ENCODE measurements around the gene EFNB1.

Gene EFNB1

DNA sequence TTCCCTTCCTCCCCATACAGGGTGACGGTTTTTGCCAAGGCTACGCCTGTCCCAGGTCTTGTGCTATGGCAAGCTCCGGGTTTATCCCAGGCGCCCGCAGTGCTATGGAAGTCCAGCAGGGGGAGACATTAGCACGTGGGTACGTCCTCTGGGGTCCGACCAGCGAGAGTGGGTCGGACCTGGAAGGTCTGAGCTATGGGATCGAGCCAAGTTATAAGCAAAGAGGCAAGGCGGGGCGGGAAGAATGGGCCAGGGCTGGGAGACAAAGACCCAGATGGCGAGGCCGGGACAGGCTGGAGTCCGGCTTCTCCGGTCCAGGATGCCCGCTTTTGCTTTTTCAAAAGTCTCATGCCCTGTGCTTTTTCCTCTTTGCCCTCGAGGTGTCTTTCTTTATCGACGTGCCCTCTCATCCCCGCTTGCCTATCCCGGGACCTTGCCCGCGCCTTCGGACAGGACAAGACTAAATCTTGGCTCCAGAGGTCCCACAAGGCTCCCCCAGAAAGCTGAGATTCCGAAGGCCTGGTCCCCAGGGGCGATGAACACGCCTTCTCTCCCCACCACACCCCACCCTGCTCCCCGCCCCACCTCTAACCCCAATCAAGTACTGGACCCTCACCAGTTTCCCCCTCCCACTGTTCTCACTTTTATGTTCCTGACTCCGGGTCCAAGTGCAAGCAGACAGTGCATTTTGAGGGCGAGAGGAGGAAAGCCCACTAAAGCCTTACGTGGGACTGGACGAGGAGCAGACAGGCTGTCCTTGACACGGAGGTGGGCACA lies 785 bp upstream of the EFNB1 start:
- peak; percentile 61 for DNase-seq (ENCODE audit: low spot score)

DNA sequence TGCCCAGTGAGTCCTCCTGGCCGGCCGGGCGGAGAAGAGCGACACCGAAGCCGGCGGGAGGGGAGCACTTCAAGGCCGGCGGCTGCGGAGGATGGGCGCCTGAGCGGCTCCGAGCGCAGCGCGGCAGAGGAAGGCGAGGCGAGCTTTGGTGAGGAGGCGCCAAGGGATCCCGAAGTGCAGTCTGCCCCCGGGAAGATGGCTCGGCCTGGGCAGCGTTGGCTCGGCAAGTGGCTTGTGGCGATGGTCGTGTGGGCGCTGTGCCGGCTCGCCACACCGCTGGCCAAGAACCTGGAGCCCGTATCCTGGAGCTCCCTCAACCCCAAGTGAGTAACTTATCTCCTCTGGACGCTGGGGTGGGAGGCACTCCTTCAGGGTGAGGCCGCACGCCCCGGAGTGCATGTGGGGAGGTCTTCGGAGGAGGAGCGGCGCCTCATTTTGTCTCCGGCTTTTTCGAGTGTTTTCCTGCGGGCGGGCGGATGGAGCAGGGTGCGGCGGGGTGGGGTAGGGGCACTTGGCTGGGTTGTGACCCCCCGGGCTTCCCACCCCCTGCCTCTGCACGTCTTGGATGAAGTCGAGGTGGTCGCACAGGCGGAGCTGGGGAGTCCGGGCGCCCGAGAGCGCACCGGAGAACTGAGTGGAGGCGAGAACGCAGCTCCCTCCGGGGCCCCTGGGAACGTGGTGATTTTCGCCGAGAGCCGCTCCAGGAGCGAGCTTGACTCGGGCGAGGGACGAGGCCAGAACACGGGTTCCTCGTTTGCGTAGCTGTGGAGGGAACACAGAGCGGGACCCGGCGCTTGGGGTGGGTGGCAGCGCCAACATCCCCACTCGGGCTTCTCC lies 979 bp downstream of the EFNB1 start:
- DNase-seq (ENCODE audit: low spot score) = no peak

DNA sequence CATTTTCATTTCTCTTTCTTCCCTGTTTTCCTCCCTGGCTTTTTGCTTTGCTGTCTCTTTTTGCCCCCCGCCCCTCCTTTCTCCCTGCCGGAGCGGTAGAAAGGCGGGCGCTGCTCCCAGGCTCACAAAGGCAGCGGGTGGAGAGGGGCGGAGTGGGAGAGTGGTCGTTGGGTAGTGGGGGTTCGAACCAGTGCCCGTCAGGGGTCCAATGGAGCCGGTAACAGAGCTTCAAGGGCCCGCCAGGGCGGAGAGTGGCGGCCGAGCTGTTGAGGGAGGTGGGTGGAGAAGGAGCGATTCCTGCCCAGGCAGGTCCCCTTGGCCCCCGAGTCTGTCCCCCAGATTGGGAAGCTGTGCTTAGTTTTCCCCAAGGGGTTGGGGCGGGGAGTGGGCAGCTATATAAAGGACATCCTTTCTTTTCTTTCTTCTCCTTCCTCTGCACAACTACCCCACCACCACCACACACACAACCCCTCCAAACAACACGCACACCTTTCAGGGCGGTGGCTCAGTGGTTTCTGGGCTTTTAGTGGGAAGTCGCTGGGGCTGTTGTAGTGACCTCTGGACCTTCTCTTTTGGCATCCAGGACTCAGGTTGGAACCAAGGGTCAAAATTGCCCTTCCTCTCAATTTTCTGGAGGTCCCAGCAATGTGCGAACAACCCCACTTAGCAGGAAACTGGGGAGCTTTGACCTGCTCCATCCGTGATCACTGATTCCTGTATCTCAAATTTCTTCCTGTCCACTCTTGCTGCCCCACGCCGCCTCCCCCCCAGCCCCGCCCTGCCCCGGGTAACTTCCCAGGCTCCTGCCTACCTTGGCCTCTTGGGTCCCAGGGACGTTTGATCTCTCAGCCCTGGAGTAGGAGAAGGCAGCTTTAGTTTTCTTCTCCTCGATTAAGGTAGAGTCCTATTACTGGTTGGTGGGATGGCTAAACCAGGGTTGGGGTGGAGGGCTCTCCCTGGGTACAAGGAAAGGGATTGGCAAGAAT lies 1.9 kb downstream of the EFNB1 start:
- no peak for DNase-seq (ENCODE audit: low spot score)

DNA sequence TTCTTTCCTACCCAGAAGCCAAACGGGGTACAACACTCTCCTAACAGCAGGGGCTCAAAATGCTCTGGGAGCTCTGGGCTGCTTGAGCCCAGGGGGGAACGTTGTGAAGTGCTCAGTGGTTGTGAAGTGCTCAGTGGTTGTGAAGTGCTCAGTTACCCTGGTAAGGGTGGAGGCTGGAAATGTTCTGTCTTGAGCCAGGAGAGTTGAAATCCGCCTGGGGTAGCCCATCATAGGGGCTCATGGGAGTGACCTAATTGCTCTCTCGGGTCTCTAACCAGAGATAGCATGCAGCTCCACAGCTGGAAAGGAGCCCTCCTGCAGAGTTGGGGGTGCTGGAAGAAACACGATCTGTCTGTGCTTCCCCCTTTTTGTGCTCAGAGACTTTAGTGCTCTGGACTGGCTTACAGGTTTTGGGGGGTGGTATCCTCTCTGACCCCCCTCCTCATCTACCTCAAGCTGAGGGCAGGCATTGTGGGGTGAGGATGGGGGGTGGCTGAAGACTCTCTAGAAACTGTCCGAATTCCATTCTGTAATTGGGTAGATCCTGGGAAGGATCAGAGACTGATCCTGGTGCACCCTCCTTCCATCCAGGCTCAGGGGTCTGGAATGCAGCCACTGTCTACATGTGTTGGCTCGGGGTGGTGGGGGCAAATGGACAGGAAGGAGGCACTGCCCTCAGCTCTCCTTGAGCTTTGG lies 2.7 kb downstream of the EFNB1 start:
- DNase-seq (ENCODE audit: low spot score) = no peak

DNA sequence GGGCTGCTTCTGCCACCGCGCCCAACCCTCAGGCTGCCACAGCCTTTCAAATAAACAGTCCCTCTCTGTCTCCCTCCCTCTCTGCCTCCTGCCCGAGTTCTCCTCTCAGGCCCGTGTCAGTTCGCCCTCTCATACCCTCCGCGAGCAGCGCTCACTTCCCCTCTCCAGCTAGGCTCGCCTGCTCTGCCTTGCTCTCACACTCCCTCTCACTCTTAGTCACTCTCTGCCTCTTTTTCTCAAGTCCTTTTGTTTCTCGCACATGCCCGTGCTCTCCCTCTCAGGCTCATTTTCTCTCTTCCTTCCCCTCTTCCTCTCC lies 3.2 kb downstream of the EFNB1 start:
- DNase-seq (ENCODE audit: low spot score) = no peak

DNA sequence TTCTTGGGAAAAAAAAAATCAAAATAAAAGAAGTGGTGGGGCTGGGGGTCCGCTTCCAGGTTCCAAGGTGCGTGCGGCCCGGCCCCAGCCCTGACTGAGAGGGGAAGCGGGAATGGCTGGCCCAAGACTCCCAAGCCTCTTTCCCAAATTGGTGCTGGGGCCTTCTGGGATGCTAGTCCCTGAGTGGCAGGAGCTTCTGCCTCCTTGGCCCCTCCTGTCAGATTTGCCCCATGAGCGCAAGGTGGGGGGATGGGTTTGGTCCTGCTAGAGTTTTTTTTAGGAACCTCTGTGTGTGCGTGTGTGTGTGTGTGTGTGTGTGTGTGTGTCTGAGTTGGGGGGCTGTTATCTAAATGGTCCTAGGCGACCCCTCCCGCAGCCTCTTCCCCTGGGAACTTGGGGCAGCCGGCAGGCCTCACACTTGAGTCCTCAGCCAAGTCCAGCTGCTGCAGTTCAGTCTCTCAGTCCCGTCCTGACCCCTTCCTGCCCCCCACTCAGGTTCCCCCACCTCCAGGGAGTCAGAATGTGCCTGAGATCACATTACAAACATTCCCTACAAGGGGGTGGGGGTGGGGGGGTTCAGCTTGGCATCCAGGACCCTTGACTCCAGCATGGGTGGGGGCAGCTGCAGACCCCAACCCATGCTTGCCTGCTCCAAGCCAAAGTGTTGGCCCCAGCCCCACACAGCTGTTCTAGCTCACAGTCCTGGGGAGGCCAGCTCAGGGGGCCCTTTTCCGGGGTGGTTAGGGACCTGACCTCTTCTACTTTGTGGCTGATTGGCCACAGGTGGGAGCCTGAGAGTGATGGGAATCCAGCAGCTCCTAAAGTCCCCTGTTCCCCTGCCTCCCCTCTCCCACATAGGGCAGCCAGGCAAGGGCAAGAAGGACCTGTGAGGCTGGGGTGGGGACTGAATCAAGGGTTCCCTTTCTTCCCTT lies 4.0 kb downstream of the EFNB1 start:
- DNase-seq (ENCODE audit: low spot score) = no peak

DNA sequence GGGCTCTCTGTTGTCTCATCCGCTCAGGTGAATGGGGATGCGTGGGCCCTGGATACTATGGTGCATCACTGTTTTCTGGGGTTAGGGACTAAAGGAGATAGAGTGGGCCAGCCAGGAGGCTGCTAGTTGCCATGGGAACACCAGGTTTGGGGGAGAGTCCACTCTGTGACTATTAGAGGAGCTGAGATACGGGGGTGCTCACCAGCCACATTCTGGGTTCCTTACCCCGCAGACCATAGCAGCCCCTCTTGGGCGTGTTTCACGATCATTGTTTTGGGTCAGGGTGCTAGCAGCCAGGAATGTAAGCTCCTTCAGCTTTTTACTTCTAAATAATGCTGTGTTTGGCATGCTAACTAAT lies 4.6 kb downstream of the EFNB1 start:
- DNase-seq (ENCODE audit: low spot score) = no peak

DNA sequence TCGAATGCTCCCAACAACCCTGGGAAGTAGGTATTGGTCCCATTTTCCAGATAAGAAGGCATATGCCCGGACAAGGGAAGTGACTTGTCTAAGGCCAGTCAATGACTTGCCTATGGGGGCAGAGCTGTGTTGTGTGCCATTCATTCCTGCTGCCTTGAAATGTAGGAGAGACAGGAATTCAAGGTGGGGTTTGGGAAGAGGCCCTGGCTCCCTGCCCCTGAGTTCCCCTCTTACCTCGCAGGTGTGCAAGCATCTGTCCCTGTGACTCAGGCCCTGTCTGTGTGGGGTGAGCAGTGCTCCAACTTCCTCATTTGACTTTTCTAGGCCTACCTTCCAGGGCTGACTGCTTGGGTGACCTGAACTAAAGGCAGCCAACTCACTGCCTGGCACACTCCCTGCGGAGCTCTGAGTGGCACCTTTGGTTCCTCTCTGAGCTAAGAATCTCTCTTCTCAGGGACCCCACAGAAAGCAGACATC lies 5.1 kb downstream of the EFNB1 start:
- peak; percentile 59 for DNase-seq (ENCODE audit: low spot score)

DNA sequence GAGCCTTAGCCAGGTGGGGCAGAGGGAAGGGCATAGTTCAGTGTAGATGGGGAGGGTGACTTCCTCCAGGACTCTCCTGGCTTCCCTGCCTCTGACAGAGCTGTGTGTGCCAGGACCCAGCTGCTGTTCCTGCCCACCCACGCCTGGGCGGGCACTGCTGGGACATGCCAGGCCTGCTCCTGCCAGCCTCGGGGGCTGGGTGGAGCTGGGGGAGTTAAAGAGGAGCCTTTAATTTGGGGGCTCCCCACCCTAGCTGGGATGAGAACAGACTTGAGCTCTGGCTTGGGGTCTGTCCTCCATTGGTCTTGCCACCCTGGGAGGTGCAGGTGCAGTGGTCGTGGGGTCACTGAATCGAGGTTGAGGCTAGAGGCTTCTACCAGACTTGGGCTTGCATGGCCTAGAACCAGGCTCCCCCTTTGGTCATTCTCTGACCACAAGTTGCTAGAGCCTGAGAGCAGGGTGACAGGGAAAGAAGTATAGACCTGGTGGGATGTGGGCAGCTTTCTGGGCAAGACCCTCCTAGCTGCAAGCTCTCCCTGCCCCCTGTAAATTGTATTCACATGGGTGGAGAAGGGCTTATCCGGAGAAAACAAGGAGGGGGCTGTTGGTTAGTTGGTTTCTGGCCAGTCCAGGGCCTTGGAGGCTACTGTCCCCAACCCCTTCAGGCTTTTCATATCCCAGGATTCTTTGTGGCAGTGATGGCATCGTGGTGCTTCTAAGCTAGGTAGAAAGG lies 5.7 kb downstream of the EFNB1 start:
- DNase-seq (ENCODE audit: low spot score) = no peak

DNA sequence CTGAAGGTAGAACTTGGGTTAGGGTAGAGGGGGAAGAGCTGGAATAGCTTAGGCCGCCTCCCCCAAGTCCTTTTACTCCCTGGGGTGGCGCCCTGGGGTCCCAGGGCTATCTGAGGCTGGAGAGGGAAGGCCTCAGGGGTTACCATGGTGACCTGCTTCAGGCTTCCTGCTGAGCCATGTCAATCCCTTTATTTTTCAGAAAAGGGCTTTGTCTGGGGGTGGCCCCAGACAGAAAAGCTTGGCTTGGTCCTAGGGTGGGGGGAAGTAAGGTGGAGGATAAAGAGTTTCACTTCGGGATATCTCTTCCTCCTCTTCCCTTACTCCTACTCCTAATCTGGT lies 6.3 kb downstream of the EFNB1 start:
- no peak for DNase-seq (ENCODE audit: low spot score)

DNA sequence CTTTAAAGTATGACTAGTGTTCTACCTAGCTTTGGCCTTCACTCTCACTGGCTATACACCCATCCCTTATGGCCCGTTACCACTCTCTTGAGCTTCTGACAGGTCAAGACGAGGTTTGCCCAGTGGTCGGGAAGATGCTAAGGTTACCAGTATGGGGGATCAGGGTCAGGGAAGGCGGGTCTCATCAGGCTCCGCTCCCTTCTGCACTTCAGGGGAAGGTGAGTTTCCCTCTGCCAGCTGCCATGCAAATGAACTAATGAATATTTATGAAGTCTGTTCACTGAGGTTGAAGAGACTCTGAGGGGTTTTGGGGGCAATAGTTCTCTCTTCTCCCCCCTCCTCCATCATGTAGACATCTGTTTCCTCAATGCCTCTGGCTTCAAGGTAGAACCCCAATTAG lies 6.6 kb downstream of the EFNB1 start:
- DNase-seq (ENCODE audit: low spot score) = no peak

DNA sequence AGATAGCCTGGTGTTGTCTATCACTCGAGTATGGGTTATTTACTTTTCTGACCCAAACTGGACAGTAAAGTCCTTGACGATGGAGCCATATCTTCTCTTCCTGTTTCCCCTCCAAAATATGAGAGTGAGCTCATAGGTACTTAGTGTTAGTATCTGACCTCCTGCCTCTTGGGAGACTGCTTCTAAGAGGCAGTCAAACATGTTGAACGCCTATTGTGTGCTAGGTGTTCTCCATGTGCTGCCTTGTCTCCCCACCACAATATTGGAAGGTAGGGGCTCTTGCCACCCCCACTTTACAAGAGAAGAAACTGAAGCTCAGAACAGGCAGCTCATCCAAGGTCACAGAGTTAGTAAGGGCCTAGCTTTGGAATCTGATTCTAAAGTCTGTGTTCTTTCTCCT lies 8.3 kb downstream of the EFNB1 start:
- DNase-seq (ENCODE audit: low spot score) = no peak

DNA sequence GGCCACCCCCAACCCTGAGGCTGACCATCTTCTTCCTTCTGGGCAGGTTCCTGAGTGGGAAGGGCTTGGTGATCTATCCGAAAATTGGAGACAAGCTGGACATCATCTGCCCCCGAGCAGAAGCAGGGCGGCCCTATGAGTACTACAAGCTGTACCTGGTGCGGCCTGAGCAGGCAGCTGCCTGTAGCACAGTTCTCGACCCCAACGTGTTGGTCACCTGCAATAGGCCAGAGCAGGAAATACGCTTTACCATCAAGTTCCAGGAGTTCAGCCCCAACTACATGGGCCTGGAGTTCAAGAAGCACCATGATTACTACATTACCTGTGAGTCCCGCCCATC lies 9.7 kb downstream of the EFNB1 start:
- DNase-seq (ENCODE audit: low spot score) = no peak

DNA sequence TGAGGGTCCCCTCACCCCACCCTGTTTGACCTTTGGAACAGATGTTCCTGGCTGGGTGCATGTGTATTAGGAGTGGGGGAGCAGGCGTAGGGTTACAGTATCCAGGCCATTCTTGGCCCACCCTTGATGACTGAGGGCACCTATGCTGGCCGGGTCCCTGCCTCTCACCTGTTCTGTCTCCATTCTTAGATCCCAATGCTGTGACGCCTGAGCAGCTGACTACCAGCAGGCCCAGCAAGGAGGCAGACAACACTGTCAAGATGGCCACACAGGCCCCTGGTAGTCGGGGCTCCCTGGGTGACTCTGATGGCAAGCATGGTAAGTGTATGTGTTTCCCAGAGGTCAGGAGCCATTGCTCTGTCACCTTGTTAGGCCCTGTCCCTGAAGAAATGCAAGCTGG lies 10.9 kb downstream of the EFNB1 start:
- no peak for DNase-seq (ENCODE audit: low spot score)

DNA sequence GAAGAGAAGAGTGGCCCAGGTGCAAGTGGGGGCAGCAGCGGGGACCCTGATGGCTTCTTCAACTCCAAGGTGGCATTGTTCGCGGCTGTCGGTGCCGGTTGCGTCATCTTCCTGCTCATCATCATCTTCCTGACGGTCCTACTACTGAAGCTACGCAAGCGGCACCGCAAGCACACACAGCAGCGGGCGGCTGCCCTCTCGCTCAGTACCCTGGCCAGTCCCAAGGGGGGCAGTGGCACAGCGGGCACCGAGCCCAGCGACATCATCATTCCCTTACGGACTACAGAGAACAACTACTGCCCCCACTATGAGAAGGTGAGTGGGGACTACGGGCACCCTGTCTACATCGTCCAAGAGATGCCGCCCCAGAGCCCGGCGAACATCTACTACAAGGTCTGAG lies 11.4 kb downstream of the EFNB1 start:
- DNase-seq (ENCODE audit: low spot score) = no peak

DNA sequence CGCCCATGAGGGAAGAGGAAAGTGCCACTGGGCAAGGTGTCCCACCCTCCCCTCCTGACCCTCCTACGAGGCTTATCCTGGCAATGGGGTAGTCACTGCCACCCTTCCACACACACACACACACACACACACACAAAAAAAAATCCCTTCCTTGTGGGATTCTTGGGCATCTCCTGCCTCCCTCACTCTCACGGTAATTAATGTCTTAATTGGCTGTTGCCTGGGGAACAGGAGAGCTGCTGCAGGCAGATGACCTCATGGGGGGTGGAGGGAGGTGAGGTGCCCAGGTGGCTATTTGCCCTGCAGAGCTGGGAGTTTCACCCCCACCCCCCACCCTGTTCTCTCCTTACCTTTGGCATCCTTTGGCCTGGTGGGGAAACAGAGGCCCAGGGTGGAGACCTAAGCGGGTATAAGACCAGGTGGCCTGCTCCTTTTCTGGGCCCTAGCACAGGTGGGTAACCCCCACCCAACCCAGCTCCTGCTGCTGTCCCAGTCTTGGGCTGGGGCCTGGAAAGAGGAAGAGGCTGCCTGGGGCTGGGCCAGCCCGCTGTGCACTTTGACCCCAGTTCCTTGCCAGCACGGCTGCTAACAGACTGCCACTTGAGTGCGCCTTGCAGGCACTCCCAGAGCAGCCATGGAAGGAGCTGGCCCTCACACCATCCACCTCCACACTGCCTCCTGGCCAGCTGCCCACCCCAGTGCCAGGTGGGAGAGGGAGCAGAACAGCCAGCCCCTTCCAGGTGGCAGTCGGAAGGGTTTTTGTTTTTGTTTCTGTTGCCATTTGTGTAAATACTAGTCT lies 12.6 kb downstream of the EFNB1 start:
- DNase-seq (ENCODE audit: low spot score) = peak; percentile 42

DNA sequence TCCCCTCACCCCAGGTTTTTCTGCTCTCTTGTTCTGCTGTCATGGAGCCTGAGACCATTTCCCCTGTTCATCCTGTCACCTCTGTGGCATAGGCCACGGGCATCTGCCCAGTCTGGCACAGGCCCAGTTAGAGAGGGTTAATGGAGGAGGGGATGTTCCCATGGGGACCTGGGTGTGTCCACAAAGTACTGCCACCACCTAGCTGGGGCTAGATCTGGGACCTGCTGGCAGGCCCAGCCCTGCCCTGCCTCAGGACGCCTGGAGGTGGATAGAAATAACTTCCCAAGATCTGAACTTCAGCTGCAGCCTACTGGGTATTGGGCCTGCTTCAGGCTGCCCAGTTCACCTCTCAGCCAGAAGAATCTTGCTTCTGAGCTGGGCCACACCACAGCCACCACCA lies 13.5 kb downstream of the EFNB1 start:
- no peak for DNase-seq (ENCODE audit: low spot score)

DNA sequence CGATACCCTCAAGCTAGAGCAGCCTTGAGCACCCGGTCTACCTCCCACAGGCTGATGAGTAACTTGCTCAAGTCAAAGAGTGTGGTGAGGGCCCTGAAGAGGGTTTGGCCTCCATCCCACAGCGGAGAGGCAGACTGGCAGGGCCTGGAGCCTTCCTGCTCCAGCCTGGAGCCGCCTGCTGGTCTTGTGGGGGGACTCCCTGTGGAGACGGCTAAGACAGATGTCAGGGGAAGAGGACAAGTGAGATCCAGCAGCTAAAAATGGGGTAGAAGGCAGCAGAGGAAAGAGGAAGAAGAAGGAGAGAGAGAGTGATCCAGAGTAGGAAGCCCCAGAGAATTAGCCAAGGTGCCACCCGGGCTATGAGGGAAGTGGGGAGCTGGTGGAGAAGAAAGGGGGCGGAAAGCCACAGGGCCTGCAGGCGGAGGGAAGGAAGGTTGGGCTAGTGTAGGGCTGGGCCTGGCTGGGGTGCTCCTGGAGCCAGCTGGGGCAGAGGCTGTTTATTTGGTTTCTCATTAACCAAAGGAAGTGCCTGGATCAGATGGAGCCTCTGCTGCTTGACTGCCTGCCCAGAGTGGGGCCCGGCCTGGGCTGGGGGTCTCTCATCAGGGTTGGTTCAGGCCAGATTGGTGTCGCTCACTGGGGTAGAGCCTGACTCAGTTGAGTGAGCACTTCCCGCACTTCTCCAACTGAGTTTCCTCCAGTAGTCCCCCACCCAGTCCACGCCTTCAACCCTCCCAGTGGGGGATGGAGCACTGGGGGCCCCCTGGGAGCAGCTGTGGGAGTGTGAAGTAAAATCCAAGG lies 14.2 kb downstream of the EFNB1 start:
- no peak for DNase-seq (ENCODE audit: low spot score)

DNA sequence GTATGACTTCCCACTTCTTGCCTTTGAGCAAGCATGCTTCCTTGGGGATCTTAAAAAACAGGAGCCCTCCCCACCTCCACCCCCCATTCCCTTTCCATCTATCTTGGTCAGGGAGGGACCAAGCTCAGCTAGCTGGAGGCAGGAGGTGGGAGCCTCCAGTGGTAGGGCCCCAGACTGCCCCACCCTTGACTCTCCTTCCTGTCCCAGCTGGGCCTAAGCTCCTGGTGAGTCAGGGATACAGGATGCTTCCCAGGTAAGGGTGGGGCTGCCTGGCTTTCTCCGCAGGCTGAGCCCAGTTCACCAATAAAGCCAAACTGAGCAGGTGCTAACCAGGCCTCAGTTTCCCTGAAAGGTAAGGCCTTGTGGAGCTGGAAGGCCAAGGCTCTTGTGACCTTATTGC lies 15.2 kb downstream of the EFNB1 start:
- DNase-seq (ENCODE audit: low spot score) = no peak

All from LoVo (cell line).